ENCODE data around the gene CMTM8.

DNA sequence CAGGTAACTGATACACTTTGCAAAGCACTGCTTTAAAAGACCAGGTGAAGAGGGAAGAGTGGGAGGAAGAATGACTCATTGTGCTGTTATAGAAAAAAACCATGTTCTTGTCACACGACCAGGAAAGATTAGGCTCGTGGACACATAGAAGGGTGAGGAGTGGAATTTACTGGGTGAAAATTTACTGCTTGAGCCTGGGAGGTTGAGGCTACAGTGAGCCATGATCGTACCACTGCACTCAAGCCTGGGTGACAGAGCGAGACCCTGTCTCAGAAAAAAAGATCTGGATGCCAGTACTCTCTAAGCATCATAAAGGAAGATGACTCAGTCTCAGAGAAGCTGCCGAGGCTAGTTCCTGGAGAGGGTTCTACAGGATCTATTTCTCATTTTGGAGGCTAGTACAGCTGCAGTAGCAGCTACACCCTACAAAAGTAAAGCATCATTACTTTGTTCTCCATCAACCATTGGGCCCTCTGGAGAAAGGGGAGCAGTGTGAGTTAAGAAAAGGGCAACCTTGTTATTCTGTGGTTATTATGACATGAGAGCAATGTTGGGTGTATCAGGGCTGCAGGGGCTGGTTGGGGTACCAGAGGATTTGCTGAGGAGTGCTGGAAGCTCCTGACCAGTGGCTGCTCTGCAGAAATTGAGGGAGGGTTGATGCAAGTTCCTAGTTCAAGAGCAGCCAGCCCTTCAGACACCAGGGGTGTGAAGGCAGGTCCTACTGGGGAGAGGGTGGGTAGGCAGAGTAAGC, 75.4 kb downstream of the CMTM8 start:
- TF ChIP-seq, protein P1, sequence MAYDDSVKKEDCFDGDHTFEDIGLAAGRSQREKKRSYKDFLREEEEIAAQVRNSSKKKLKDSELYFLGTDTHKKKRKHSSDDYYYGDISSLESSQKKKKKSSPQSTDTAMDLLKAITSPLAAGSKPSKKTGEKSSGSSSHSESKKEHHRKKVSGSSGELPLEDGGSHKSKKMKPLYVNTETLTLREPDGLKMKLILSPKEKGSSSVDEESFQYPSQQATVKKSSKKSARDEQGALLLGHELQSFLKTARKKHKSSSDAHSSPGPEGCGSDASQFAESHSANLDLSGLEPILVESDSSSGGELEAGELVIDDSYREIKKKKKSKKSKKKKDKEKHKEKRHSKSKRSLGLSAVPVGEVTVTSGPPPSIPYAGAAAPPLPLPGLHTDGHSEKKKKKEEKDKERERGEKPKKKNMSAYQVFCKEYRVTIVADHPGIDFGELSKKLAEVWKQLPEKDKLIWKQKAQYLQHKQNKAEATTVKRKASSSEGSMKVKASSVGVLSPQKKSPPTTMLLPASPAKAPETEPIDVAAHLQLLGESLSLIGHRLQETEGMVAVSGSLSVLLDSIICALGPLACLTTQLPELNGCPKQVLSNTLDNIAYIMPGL (CRISPR knock-in tag; IDR thresholded peaks at IDR 0.05; ENCODE audit: borderline replicate concordance) = no peak
- TF ChIP-seq, protein P2, sequence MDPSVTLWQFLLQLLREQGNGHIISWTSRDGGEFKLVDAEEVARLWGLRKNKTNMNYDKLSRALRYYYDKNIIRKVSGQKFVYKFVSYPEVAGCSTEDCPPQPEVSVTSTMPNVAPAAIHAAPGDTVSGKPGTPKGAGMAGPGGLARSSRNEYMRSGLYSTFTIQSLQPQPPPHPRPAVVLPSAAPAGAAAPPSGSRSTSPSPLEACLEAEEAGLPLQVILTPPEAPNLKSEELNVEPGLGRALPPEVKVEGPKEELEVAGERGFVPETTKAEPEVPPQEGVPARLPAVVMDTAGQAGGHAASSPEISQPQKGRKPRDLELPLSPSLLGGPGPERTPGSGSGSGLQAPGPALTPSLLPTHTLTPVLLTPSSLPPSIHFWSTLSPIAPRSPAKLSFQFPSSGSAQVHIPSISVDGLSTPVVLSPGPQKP (IDR thresholded peaks at IDR 0.05; ENCODE audit: low read depth, low read length) = no peak
- TF ChIP-seq, protein P3, sequence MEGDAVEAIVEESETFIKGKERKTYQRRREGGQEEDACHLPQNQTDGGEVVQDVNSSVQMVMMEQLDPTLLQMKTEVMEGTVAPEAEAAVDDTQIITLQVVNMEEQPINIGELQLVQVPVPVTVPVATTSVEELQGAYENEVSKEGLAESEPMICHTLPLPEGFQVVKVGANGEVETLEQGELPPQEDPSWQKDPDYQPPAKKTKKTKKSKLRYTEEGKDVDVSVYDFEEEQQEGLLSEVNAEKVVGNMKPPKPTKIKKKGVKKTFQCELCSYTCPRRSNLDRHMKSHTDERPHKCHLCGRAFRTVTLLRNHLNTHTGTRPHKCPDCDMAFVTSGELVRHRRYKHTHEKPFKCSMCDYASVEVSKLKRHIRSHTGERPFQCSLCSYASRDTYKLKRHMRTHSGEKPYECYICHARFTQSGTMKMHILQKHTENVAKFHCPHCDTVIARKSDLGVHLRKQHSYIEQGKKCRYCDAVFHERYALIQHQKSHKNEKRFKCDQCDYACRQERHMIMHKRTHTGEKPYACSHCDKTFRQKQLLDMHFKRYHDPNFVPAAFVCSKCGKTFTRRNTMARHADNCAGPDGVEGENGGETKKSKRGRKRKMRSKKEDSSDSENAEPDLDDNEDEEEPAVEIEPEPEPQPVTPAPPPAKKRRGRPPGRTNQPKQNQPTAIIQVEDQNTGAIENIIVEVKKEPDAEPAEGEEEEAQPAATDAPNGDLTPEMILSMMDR (IDR thresholded peaks at IDR 0.05) = no peak
- no peak for TF ChIP-seq JUNB (IDR thresholded peaks at IDR 0.05)
- no peak for TF ChIP-seq EHMT2 (IDR thresholded peaks at IDR 0.05; ENCODE audit: low read depth)
- TF ChIP-seq PHF8 (IDR thresholded peaks at IDR 0.05; ENCODE audit: borderline replicate concordance, low read depth) = no peak
- no peak for TF ChIP-seq SMC3 (IDR thresholded peaks at IDR 0.05)
- TF ChIP-seq, protein P4, sequence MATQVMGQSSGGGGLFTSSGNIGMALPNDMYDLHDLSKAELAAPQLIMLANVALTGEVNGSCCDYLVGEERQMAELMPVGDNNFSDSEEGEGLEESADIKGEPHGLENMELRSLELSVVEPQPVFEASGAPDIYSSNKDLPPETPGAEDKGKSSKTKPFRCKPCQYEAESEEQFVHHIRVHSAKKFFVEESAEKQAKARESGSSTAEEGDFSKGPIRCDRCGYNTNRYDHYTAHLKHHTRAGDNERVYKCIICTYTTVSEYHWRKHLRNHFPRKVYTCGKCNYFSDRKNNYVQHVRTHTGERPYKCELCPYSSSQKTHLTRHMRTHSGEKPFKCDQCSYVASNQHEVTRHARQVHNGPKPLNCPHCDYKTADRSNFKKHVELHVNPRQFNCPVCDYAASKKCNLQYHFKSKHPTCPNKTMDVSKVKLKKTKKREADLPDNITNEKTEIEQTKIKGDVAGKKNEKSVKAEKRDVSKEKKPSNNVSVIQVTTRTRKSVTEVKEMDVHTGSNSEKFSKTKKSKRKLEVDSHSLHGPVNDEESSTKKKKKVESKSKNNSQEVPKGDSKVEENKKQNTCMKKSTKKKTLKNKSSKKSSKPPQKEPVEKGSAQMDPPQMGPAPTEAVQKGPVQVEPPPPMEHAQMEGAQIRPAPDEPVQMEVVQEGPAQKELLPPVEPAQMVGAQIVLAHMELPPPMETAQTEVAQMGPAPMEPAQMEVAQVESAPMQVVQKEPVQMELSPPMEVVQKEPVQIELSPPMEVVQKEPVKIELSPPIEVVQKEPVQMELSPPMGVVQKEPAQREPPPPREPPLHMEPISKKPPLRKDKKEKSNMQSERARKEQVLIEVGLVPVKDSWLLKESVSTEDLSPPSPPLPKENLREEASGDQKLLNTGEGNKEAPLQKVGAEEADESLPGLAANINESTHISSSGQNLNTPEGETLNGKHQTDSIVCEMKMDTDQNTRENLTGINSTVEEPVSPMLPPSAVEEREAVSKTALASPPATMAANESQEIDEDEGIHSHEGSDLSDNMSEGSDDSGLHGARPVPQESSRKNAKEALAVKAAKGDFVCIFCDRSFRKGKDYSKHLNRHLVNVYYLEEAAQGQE (IDR thresholded peaks at IDR 0.05) = no peak
- no peak for TF ChIP-seq RCOR1 (IDR thresholded peaks at IDR 0.05; ENCODE audit: low read depth, low read length)

All from A549 (cell line).